GM19438 (cell line): ENCODE data around the gene SETD1A.

Source experiments
- ATAC-seq: cut with Tn5 transposase; IDR thresholded peaks from one replicate; pipeline ENCODE4 v1.9.1; 2021; ENCODE audit warnings: low read depth; ENCODE audit not compliant: unreplicated experiment

SETD1A gene

GRCh38 chr16:30996985-30997724 is 39.6 kb downstream of the SETD1A start:
- peak; percentile 81 for ATAC-seq

GRCh38 chr16:30997725-30998711 is 40.5 kb downstream of the SETD1A start:
- no peak for ATAC-seq

GRCh38 chr16:30998852-30999761 is 41.6 kb downstream of the SETD1A start:
- ATAC-seq = no peak

GRCh38 chr16:31000671-31001382 is 43.3 kb downstream of the SETD1A start:
- ATAC-seq = no peak

- no peak for ATAC-seq
These were observed 44.1 kb downstream of the SETD1A start for GRCh38 chr16:31001507-31002249.

- no peak for ATAC-seq
These were observed 44.7 kb downstream of the SETD1A start for GRCh38 chr16:31002250-31002700.

- no peak for ATAC-seq
These were observed 45.3 kb downstream of the SETD1A start for GRCh38 chr16:31002862-31003341.

GRCh38 chr16:31003744-31004143 is 46.2 kb downstream of the SETD1A start:
- ATAC-seq = no peak

- no peak for ATAC-seq
These were observed 47.1 kb downstream of the SETD1A start for GRCh38 chr16:31004658-31005057.

- ATAC-seq = no peak
These were observed 48.0 kb downstream of the SETD1A start for GRCh38 chr16:31005350-31006085.

GRCh38 chr16:31006086-31006385 is 48.5 kb downstream of the SETD1A start:
- no peak for ATAC-seq

- no peak for ATAC-seq
These were observed 49.0 kb downstream of the SETD1A start for GRCh38 chr16:31006589-31006988.

GRCh38 chr16:31007684-31008083 is 50.1 kb downstream of the SETD1A start:
- no peak for ATAC-seq

GRCh38 chr16:31008149-31008548 is 50.6 kb downstream of the SETD1A start:
- no peak for ATAC-seq

GRCh38 chr16:31008551-31008950 is 51.0 kb downstream of the SETD1A start:
- ATAC-seq = no peak

- ATAC-seq = no peak
These were observed 51.6 kb downstream of the SETD1A start for GRCh38 chr16:31009120-31009519.

GRCh38 chr16:31009894-31010584 is 52.5 kb downstream of the SETD1A start:
- ATAC-seq = no peak
